T1000 (cell line): ENCODE results near the gene ATP6V1G1.

Source experiments
- DNase-seq: peaks from one replicate; lab custom pipeline; 2025; ENCODE audit warnings: mixed read lengths; lab: John Stamatoyannopoulos, UW

ATP6V1G1 gene

GRCh38 chr9:114612272-114612923 is 24.8 kb downstream of the ATP6V1G1 start:
- no peak for DNase-seq

- no peak for DNase-seq
These were observed 25.5 kb downstream of the ATP6V1G1 start for GRCh38 chr9:114613087-114613486.

GRCh38 chr9:114613919-114614318 is 26.4 kb downstream of the ATP6V1G1 start:
- no peak for DNase-seq

- no peak for DNase-seq
These were observed 26.8 kb downstream of the ATP6V1G1 start for GRCh38 chr9:114614373-114614772.

GRCh38 chr9:114616684-114617520 is 29.3 kb downstream of the ATP6V1G1 start:
- DNase-seq, result no peak

- no peak for DNase-seq
These were observed 31.7 kb downstream of the ATP6V1G1 start for GRCh38 chr9:114619191-114619761.

- no peak for DNase-seq
These were observed 34.0 kb downstream of the ATP6V1G1 start for GRCh38 chr9:114621561-114621960.

GRCh38 chr9:114621975-114622609 is 34.5 kb downstream of the ATP6V1G1 start:
- no peak for DNase-seq

- DNase-seq, result no peak
These were observed 37.1 kb downstream of the ATP6V1G1 start for GRCh38 chr9:114624677-114625076.

- no peak for DNase-seq
These were observed 38.9 kb downstream of the ATP6V1G1 start for GRCh38 chr9:114626415-114627020.

GRCh38 chr9:114627553-114627952 is 40.0 kb downstream of the ATP6V1G1 start:
- DNase-seq, result no peak

GRCh38 chr9:114629563-114630090 is 42.1 kb downstream of the ATP6V1G1 start:
- no peak for DNase-seq

GRCh38 chr9:114631166-114631565 is 43.6 kb downstream of the ATP6V1G1 start:
- no peak for DNase-seq

- DNase-seq, result no peak
These were observed 46.0 kb downstream of the ATP6V1G1 start for GRCh38 chr9:114633438-114634089.

- no peak for DNase-seq
These were observed 46.8 kb downstream of the ATP6V1G1 start for GRCh38 chr9:114634387-114634786.

- no peak for DNase-seq
These were observed 50.8 kb downstream of the ATP6V1G1 start for GRCh38 chr9:114638404-114638803.

GRCh38 chr9:114641967-114642366 is 54.4 kb downstream of the ATP6V1G1 start:
- DNase-seq, result no peak

GRCh38 chr9:114643001-114643400 is 55.4 kb downstream of the ATP6V1G1 start:
- DNase-seq, result no peak

- DNase-seq, result no peak
These were observed 56.3 kb downstream of the ATP6V1G1 start for GRCh38 chr9:114643896-114644295.
